GM12878 (cell line): ENCODE results near the gene GABRP.

ENCODE experiments used
- CBX3 ChIP-seq: fragments of 200-600 bp; sonication (generic); IDR thresholded peaks from 2 replicates; pipeline ENCODE4 v1.6.1; 2016; ENCODE audit warnings: low read depth, borderline replicate concordance
- EZH2 ChIP-seq: IDR thresholded peaks from 2 replicates; pipeline ENCODE4 v1.6.1; 2012; ENCODE audit warnings: low read depth, mild to moderate bottlenecking, control low read depth, inconsistent platforms, low read length, borderline replicate concordance; ENCODE audit not compliant: control insufficient read depth
- FOXM1 ChIP-seq: IDR thresholded peaks from 2 replicates; pipeline ENCODE4 v1.6.1; 2012; ENCODE audit warnings: low read depth, mild to moderate bottlenecking, inconsistent platforms, low read length, moderate library complexity
- NFXL1 ChIP-seq: fragments of 450-650 bp; IDR thresholded peaks from 2 replicates; pipeline ENCODE4 v1.6.1; 2017; ENCODE audit warnings: antibody characterized with exemption, mild to moderate bottlenecking, borderline replicate concordance
- NFYB ChIP-seq: IDR thresholded peaks from 2 replicates; pipeline ENCODE4 v1.6.1; 2011; ENCODE audit warnings: low read depth, mild to moderate bottlenecking, low read length, improper control_type of control experiment, moderate library complexity; ENCODE audit not compliant: insufficient read depth
- POLR2A ChIP-seq: IDR thresholded peaks from 2 replicates; pipeline ENCODE4 v1.6.1; 2011; ENCODE audit warnings: low read depth, mild to moderate bottlenecking, low read length
- POU2F2 ChIP-seq: IDR thresholded peaks from 3 replicates; pipeline ENCODE4 v1.6.1; 2011; ENCODE audit warnings: low read depth, mild to moderate bottlenecking, low read length, borderline replicate concordance
- RCOR1 ChIP-seq: conservative IDR thresholded peaks from 2 replicates; pipeline ENCODE4 v1.6.1; 2012; ENCODE audit warnings: low read depth, low read length, improper control_type of control experiment
- TF ChIP-seq, protein P1 (sequence below), 3 experiments: IDR thresholded peaks in 2 of 3; conservative IDR thresholded peaks in 1 of 3; 2 replicates each; pipeline ENCODE4 v1.5.1; 2011; ENCODE audit warnings: low read depth in 3 of 3, low read length in 3 of 3, mild to moderate bottlenecking in 3 of 3, control low read depth in 2 of 3, moderate library complexity in 2 of 3, inconsistent platforms in 1 of 3, mixed read lengths in 1 of 3; ENCODE audit not compliant: control insufficient read depth in 2 of 3, insufficient read depth in 1 of 3; ENCODE audit errors: extremely low read depth in 1 of 3
- TF ChIP-seq, protein P2 (sequence below): fragments of 450-650 bp; IDR thresholded peaks from 2 replicates; pipeline ENCODE4 v1.6.1; 2018; ENCODE audit warnings: borderline replicate concordance, mild to moderate bottlenecking; ENCODE audit not compliant: partially characterized antibody

DNA sequence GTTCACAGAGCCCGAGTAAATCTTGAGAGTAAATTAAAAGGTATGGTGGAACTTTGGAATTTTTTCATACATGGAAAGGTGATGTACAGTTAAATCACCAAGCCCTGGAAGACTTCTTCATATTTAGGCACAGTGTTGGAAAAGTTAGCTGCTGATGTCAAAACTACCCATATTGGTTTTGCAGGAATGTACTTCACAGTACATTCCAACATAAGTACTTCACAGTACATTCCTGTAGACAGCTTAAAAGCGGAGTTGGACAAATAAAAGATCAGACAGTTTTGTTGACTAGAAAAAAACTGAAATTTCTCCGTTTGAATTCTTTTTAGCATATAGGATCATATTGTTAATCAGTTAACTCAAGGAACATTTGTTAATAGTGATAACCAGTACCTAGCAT is 80.1 kb downstream of the GABRP start:
- TF ChIP-seq NFXL1 (no peak), POU2F2 (no peak), NFYB (no peak), EZH2 (no peak), CBX3 (no peak), FOXM1 (no peak), RCOR1 (no peak), POLR2A (no peak)
- TF ChIP-seq, protein P1, sequence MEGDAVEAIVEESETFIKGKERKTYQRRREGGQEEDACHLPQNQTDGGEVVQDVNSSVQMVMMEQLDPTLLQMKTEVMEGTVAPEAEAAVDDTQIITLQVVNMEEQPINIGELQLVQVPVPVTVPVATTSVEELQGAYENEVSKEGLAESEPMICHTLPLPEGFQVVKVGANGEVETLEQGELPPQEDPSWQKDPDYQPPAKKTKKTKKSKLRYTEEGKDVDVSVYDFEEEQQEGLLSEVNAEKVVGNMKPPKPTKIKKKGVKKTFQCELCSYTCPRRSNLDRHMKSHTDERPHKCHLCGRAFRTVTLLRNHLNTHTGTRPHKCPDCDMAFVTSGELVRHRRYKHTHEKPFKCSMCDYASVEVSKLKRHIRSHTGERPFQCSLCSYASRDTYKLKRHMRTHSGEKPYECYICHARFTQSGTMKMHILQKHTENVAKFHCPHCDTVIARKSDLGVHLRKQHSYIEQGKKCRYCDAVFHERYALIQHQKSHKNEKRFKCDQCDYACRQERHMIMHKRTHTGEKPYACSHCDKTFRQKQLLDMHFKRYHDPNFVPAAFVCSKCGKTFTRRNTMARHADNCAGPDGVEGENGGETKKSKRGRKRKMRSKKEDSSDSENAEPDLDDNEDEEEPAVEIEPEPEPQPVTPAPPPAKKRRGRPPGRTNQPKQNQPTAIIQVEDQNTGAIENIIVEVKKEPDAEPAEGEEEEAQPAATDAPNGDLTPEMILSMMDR (IDR thresholded peaks at IDR 0.05 in 2 of 3, conservative IDR thresholded peaks at IDR 0.05 in 1 of 3; ENCODE audit: control insufficient read depth in 2 of 3, extremely low read depth in 1 of 3, insufficient read depth in 1 of 3, low read depth in 3 of 3, low read length in 3 of 3) = no peak
- TF ChIP-seq, protein P2, sequence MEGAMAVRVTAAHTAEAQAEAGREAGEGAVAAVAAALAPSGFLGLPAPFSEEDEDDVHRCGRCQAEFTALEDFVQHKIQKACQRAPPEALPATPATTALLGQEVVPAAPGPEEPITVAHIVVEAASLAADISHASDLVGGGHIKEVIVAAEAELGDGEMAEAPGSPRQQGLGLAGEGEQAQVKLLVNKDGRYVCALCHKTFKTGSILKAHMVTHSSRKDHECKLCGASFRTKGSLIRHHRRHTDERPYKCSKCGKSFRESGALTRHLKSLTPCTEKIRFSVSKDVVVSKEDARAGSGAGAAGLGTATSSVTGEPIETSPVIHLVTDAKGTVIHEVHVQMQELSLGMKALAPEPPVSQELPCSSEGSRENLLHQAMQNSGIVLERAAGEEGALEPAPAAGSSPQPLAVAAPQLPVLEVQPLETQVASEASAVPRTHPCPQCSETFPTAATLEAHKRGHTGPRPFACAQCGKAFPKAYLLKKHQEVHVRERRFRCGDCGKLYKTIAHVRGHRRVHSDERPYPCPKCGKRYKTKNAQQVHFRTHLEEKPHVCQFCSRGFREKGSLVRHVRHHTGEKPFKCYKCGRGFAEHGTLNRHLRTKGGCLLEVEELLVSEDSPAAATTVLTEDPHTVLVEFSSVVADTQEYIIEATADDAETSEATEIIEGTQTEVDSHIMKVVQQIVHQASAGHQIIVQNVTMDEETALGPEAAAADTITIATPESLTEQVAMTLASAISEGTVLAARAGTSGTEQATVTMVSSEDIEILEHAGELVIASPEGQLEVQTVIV = no peak
